G401.6 (cell line): ENCODE measurements around the gene ORAI3.

Experiments
- FAIRE-seq: peaks from 2 replicates; lab custom pipeline; 2012; peaks lifted over from hg19 to GRCh38; lab: Jason Lieb, UNC

ORAI3 gene

GRCh38 chr16:30971298-30971697, 22.4 kb downstream of the ORAI3 start:
- no peak for FAIRE-seq

GRCh38 chr16:30972872-30973271, 24.0 kb downstream of the ORAI3 start:
- FAIRE-seq = no peak

GRCh38 chr16:30974348-30974747, 25.5 kb downstream of the ORAI3 start:
- no peak for FAIRE-seq

GRCh38 chr16:30976486-30976885, 27.6 kb downstream of the ORAI3 start:
- no peak for FAIRE-seq

- no peak for FAIRE-seq
These were observed 28.6 kb downstream of the ORAI3 start for GRCh38 chr16:30977502-30977901.

GRCh38 chr16:30979170-30980022, 30.5 kb downstream of the ORAI3 start:
- FAIRE-seq = no peak

GRCh38 chr16:30980023-30980371, 31.1 kb downstream of the ORAI3 start:
- FAIRE-seq = no peak

- no peak for FAIRE-seq
These were observed 31.6 kb downstream of the ORAI3 start for GRCh38 chr16:30980434-30980833.

- FAIRE-seq = no peak
These were observed 32.1 kb downstream of the ORAI3 start for GRCh38 chr16:30980959-30981358.

- FAIRE-seq = no peak
These were observed 33.9 kb downstream of the ORAI3 start for GRCh38 chr16:30982548-30983288.

- FAIRE-seq = no peak
These were observed 34.5 kb downstream of the ORAI3 start for GRCh38 chr16:30983289-30983889.

GRCh38 chr16:30983898-30984610, 35.2 kb downstream of the ORAI3 start:
- no peak for FAIRE-seq

GRCh38 chr16:30984669-30985400, 36.0 kb downstream of the ORAI3 start, which contains the start of gene HSD3B7:
HSD3B7 (plus strand) TSS chr16:30985207; CDS start chr16:30985659, 452 bp downstream.
- peak; percentile 83 for FAIRE-seq

GRCh38 chr16:30985401-30986128, 36.7 kb downstream of the ORAI3 start:
- FAIRE-seq = no peak

- FAIRE-seq = no peak
These were observed 37.5 kb downstream of the ORAI3 start for GRCh38 chr16:30986129-30986991.

- no peak for FAIRE-seq
These were observed 38.8 kb downstream of the ORAI3 start for GRCh38 chr16:30987581-30988190.

GRCh38 chr16:30989469-30990047, 40.7 kb downstream of the ORAI3 start:
- no peak for FAIRE-seq

- no peak for FAIRE-seq
These were observed 41.2 kb downstream of the ORAI3 start for GRCh38 chr16:30990105-30990504.

GRCh38 chr16:30991052-30991451, 42.2 kb downstream of the ORAI3 start:
- FAIRE-seq = no peak
